HEK293 (cell line): Measurements from ENCODE around the gene KCNMA1.

Experiments used
- CTCF ChIA-PET: fragments of 350-600 bp; formaldehyde crosslinking; extraction: SDS; loops from one replicate; lab custom pipeline; 2021; ENCODE audit warnings: antibody characterized with exemption; lab: Yijun Ruan, JAX
- POLR2A ChIA-PET: fragments of 300-600 bp; formaldehyde crosslinking; extraction: SDS; loops from one replicate; lab custom pipeline; 2020; ENCODE audit warnings: antibody characterized with exemption, inconsistent platforms; lab: Yijun Ruan, JAX
- H3K27ac ChIP-seq: fragments of 200-500 bp; sonication (Bioruptor generic); 2 replicates; pipeline ENCODE4 v1.5.1; 2014; ENCODE audit warnings: low read depth, low read length, control low read depth, inconsistent platforms; ENCODE audit errors: extremely low read depth
- H3K36me3 ChIP-seq, 2 experiments: fragments of 200-500 bp in 1 of 2; sonication (Bioruptor generic) in 1 of 2; 1 replicate in 1 of 2; 2 replicates in 1 of 2; pipeline ENCODE4 v1.5.1; 2014 to 2017; ENCODE audit warnings: inconsistent platforms in 2 of 2, low read length in 2 of 2; ENCODE audit not compliant: control insufficient read depth in 2 of 2, insufficient read depth in 1 of 2
- H3K4me1 ChIP-seq: fragments of 200-500 bp; sonication (Bioruptor generic); 2 replicates; pipeline ENCODE4 v1.5.1; 2014; ENCODE audit warnings: mild to moderate bottlenecking, low read length, inconsistent platforms; ENCODE audit not compliant: control insufficient read depth, insufficient read depth
- H3K4me3 ChIP-seq: 2 replicates; pipeline ENCODE4 v1.5.1; 2011; ENCODE audit warnings: low read depth, mild to moderate bottlenecking, control low read depth, low read length, moderate library complexity
- H3K9me3 ChIP-seq: fragments of 200-500 bp; sonication (Bioruptor generic); 2 replicates; pipeline ENCODE4 v1.5.1; 2014; ENCODE audit warnings: low read depth, low read length, inconsistent platforms; ENCODE audit not compliant: control insufficient read depth, insufficient read depth
- HOXA7 ChIP-seq: sonication (generic); formaldehyde crosslinking; IDR thresholded peaks from 2 replicates; pipeline ENCODE4 v1.8.1; 2022; ENCODE audit warnings: missing genetic modification reagents, borderline replicate concordance
- OVOL3 ChIP-seq: fragments of 450-650 bp; formaldehyde crosslinking; IDR thresholded peaks from 2 replicates; pipeline ENCODE4 v1.5.1; 2016; ENCODE audit warnings: missing biosample characterization, missing genetic modification characterization
- REPIN1 ChIP-seq: fragments of 450-650 bp; formaldehyde crosslinking; IDR thresholded peaks from 2 replicates; pipeline ENCODE4 v1.5.1; 2017; ENCODE audit warnings: missing biosample characterization, missing genetic modification characterization, low read depth
- SP3 ChIP-seq: fragments of 450-650 bp; formaldehyde crosslinking; IDR thresholded peaks from 2 replicates; pipeline ENCODE4 v1.5.1; 2016; ENCODE audit warnings: missing biosample characterization, missing genetic modification characterization
- ZBTB10 ChIP-seq: fragments of 450-650 bp; formaldehyde crosslinking; IDR thresholded peaks from 2 replicates; pipeline ENCODE4 v1.5.1; 2016; ENCODE audit warnings: missing biosample characterization, missing genetic modification characterization
- ZBTB44 ChIP-seq: fragments of 450-650 bp; IDR thresholded peaks from 2 replicates; pipeline ENCODE4 v1.5.1; 2018; ENCODE audit warnings: missing biosample characterization, mild to moderate bottlenecking, missing genetic modification characterization
- ZNF112 ChIP-seq: fragments of 450-650 bp; formaldehyde crosslinking; IDR thresholded peaks from 2 replicates; pipeline ENCODE4 v1.5.0; 2017; ENCODE audit warnings: missing biosample characterization, missing genetic modification characterization
- ZNF16 ChIP-seq: fragments of 450-650 bp; formaldehyde crosslinking; IDR thresholded peaks from 2 replicates; pipeline ENCODE4 v1.5.1; 2016; ENCODE audit warnings: low read depth, missing biosample characterization, missing genetic modification characterization
- ZNF202 ChIP-seq: fragments of 450-650 bp; formaldehyde crosslinking; IDR thresholded peaks from 2 replicates; pipeline ENCODE4 v1.5.1; 2016; ENCODE audit warnings: missing biosample characterization, missing genetic modification characterization, borderline replicate concordance
- ZNF335 ChIP-seq: fragments of 450-650 bp; formaldehyde crosslinking; conservative IDR thresholded peaks from 2 replicates; pipeline ENCODE4 v1.5.1; 2016; ENCODE audit warnings: missing biosample characterization, missing genetic modification characterization
- ZNF548 ChIP-seq: fragments of 450-650 bp; formaldehyde crosslinking; IDR thresholded peaks from 2 replicates; pipeline ENCODE4 v1.5.1; 2016; ENCODE audit warnings: missing biosample characterization, missing genetic modification characterization
- ZNF561 ChIP-seq: fragments of 450-650 bp; IDR thresholded peaks from 2 replicates; pipeline ENCODE4 v1.5.1; 2018; ENCODE audit warnings: missing biosample characterization, missing genetic modification characterization, borderline replicate concordance
- ZNF585B ChIP-seq: fragments of 450-650 bp; formaldehyde crosslinking; IDR thresholded peaks from 2 replicates; pipeline ENCODE4 v1.5.1; 2016; ENCODE audit warnings: missing biosample characterization, missing genetic modification characterization
- ZNF639 ChIP-seq: fragments of 450-650 bp; formaldehyde crosslinking; IDR thresholded peaks from 2 replicates; pipeline ENCODE4 v1.5.1; 2016; ENCODE audit warnings: missing biosample characterization, missing genetic modification characterization
- ZNF792 ChIP-seq: fragments of 450-650 bp; formaldehyde crosslinking; IDR thresholded peaks from 2 replicates; pipeline ENCODE4 v1.5.1; 2016; ENCODE audit warnings: missing biosample characterization, missing genetic modification characterization
- TF ChIP-seq, protein P1 (sequence below): fragments of 450-650 bp; formaldehyde crosslinking; IDR thresholded peaks from 2 replicates; pipeline ENCODE4 v1.5.1; 2016; ENCODE audit warnings: missing biosample characterization, missing genetic modification characterization
- TF ChIP-seq, protein P2 (sequence below): fragments of 450-650 bp; formaldehyde crosslinking; IDR thresholded peaks from 2 replicates; pipeline ENCODE4 v1.5.1; 2016; ENCODE audit warnings: missing biosample characterization, missing genetic modification characterization
- TF ChIP-seq, protein P3 (sequence below): fragments of 450-650 bp; formaldehyde crosslinking; IDR thresholded peaks from 2 replicates; pipeline ENCODE4 v1.5.1; 2016; ENCODE audit warnings: missing biosample characterization, missing genetic modification characterization
- TF ChIP-seq, protein P4 (sequence below): fragments of 450-650 bp; IDR thresholded peaks from 2 replicates; pipeline ENCODE4 v1.5.1; 2018; ENCODE audit warnings: missing biosample characterization, missing genetic modification characterization

Gene KCNMA1

GRCh38 chr10:76981251-76981650 lies 656.4 kb downstream of the KCNMA1 start:
- H3K27ac ChIP-seq: no peak overlapping the region
- no peaks in the 10 kb centered on the region for H3K4me1 ChIP-seq
- TF ChIP-seq SP3: no peak
- ChIA-PET POLR2A (no interaction called here), CTCF (interaction anchor here (0.6 kb wide), 1 partner anchor 885 kb away, joined by 5 read pairs; no protein-coding TSS in a partner anchor)
- H3K36me3 ChIP-seq: no peaks in the 10 kb centered on the region
- no peak overlapping the region for H3K4me3 ChIP-seq
- H3K9me3 ChIP-seq: no peaks in the 10 kb centered on the region

DNA sequence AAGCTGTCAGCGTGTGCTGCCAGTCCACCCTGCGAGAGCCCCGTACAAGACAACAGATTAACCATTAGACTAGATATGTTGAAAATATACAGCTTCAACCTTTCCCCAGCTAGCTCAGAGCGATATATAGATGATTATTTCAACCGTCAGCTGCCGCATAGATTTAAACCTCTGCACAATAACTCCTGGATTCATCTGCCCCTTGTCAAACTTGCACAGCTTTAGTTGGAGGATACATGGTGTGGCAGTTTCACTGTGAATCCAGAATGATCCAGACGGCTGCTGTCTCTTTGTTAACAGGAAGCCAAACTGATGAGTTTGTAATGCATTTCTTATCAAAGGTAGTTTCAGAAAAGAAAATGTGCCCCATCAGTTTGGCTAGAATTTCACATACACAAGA lies 659.7 kb downstream of the KCNMA1 start:
- H3K4me3 ChIP-seq: no peak overlapping the region
- TF ChIP-seq, protein P1, sequence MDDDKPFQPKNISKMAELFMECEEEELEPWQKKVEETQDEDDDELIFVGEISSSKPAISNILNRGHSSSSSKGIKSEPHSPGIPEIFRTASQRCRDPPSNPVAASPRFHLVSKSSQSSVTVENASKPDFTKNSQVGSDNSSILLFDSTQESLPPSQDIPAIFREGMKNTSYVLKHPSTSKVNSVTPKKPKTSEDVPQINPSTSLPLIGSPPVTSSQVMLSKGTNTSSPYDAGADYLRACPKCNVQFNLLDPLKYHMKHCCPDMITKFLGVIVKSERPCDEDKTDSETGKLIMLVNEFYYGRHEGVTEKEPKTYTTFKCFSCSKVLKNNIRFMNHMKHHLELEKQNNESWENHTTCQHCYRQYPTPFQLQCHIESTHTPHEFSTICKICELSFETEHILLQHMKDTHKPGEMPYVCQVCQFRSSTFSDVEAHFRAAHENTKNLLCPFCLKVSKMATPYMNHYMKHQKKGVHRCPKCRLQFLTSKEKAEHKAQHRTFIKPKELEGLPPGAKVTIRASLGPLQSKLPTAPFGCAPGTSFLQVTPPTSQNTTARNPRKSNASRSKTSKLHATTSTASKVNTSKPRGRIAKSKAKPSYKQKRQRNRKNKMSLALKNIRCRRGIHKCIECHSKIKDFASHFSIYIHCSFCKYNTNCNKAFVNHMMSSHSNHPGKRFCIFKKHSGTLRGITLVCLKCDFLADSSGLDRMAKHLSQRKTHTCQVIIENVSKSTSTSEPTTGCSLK: no peak
- TF ChIP-seq ZNF792 (tag by site-specific recombination): no peak
- TF ChIP-seq, all 188 proteins: peak for 0
- ChIA-PET POLR2A (no interaction called here), CTCF (no interaction called here)
- Histone ChIP-seq H3K27ac (no peak overlapping the region), H3K9me3 (no peaks in the 10 kb centered on the region), H3K4me1 (peaks cover 6% of the 10 kb centered on the region), H3K36me3 (no peaks in the 10 kb centered on the region)

DNA sequence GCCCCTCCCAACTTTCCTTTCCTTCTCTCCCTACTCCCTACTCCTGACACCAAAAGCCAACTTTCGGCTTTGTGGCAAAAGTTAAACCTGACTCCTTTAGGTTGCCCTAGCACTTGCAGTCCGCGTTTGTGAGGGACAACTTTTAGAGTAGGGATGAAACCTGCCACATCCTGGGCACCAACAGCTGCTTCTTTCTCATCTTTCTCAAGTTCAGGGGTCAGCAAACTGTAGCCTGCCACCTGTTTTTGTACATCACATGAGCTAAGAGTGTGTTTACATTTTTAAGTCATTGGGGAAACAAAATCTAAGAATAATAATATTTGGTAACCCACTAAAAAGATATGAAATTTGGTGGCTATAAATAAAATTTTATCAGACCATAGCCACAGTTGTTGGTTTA lies 660.6 kb downstream of the KCNMA1 start:
- Histone ChIP-seq H3K4me3 (no peak overlapping the region), H3K36me3 (no peaks in the 10 kb centered on the region), H3K4me1 (peaks cover 12% of the 10 kb centered on the region), H3K27ac (no peak overlapping the region), H3K9me3 (no peaks in the 10 kb centered on the region)
- POLR2A ChIA-PET: no interaction called here
- CTCF ChIA-PET: no interaction called here
- no peak for TF ChIP-seq ZNF16 (tag by site-specific recombination)
- TF ChIP-seq HOXA7 (CRISPR knock-in tag): no peak
- TF ChIP-seq, protein P2, sequence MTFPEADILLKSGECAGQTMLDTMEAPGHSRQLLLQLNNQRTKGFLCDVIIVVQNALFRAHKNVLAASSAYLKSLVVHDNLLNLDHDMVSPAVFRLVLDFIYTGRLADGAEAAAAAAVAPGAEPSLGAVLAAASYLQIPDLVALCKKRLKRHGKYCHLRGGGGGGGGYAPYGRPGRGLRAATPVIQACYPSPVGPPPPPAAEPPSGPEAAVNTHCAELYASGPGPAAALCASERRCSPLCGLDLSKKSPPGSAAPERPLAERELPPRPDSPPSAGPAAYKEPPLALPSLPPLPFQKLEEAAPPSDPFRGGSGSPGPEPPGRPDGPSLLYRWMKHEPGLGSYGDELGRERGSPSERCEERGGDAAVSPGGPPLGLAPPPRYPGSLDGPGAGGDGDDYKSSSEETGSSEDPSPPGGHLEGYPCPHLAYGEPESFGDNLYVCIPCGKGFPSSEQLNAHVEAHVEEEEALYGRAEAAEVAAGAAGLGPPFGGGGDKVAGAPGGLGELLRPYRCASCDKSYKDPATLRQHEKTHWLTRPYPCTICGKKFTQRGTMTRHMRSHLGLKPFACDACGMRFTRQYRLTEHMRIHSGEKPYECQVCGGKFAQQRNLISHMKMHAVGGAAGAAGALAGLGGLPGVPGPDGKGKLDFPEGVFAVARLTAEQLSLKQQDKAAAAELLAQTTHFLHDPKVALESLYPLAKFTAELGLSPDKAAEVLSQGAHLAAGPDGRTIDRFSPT: no peak
- TF ChIP-seq ZNF561 (tag by site-specific recombination): no peak
- TF ChIP-seq REPIN1 (tag by site-specific recombination): no peak
- TF ChIP-seq ZNF639 (tag by site-specific recombination): no peak
- TF ChIP-seq ZNF548 (tag by site-specific recombination): no peak
- TF ChIP-seq ZBTB10 (tag by site-specific recombination): no peak
- TF ChIP-seq ZNF202: no peak
- no peak for TF ChIP-seq OVOL3 (tag by site-specific recombination)
- TF ChIP-seq, protein P3, sequence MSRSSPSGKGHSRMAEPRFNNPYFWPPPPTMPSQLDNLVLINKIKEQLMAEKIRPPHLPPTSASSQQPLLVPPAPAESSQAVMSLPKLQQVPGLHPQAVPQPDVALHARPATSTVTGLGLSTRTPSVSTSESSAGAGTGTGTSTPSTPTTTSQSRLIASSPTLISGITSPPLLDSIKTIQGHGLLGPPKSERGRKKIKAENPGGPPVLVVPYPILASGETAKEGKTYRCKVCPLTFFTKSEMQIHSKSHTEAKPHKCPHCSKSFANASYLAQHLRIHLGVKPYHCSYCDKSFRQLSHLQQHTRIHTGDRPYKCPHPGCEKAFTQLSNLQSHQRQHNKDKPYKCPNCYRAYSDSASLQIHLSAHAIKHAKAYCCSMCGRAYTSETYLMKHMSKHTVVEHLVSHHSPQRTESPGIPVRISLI (tag by site-specific recombination): no peak
- TF ChIP-seq, protein P4, sequence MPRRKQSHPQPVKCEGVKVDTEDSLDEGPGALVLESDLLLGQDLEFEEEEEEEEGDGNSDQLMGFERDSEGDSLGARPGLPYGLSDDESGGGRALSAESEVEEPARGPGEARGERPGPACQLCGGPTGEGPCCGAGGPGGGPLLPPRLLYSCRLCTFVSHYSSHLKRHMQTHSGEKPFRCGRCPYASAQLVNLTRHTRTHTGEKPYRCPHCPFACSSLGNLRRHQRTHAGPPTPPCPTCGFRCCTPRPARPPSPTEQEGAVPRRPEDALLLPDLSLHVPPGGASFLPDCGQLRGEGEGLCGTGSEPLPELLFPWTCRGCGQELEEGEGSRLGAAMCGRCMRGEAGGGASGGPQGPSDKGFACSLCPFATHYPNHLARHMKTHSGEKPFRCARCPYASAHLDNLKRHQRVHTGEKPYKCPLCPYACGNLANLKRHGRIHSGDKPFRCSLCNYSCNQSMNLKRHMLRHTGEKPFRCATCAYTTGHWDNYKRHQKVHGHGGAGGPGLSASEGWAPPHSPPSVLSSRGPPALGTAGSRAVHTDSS: no peak
- TF ChIP-seq ZNF335 (tag by site-specific recombination): no peak
- no peak for TF ChIP-seq ZNF112 (tag by site-specific recombination)
- no peak for TF ChIP-seq ZNF585B (tag by site-specific recombination)
- no peak for TF ChIP-seq ZBTB44 (tag by site-specific recombination)
